Right lobe of liver (tissue), 4 donors: ENCODE data around the gene PCBD1.

Source experiments
- CTCF ChIP-seq, 4 donors: fragments of 200-600 bp in 3 of 4; fragments of 450-650 bp in 1 of 4; IDR thresholded peaks; one replicate each; pipeline versions ENCODE4 v1.5.1 to v1.8.0; 2016 to 2022; ENCODE audit warnings: antibody characterized with exemption in 4 of 4, mild to moderate bottlenecking in 2 of 4
- POLR2A ChIP-seq: fragments of 450-650 bp; IDR thresholded peaks from one replicate; pipeline ENCODE4 v1.6.1; 2017; ENCODE audit warnings: antibody characterized with exemption, mild to moderate bottlenecking
- donor health status: DM: no; HTN: no; CAD: no.
- donor health status: DM: no; HTN: no; CAD: no.
- donor health status: DM: no; HTN: yes; CAD: no.

- no peak for TF ChIP-seq POLR2A
- no peak for TF ChIP-seq CTCF (IDR thresholded peaks at IDR 0.05)
Measured at GRCh38 chr10:70915806-70916205, 27.4 kb upstream of the PCBD1 start.
